Sciatic nerve (tissue), 2 donors: ENCODE measurements around the gene FBXO34. TPM values are rescaled to one million over a fixed set of nuclear protein-coding genes. Genes with fewer than 3 reads are reported as not detected.

Source experiments
- ATAC-seq: fragments of 200-7000 bp; cut with Tn5 transposase; one replicate; pipeline ENCODE4 v1.9.1; 2020; ENCODE audit warnings: mild to moderate bottlenecking, moderate library complexity
- DNase-seq: peaks from one replicate; pipeline ENCODE4 v3.0.0-alpha.2; 2020; ENCODE audit warnings: low spot score
- intact Hi-C: fragments of 100-400 bp; cut with DNase I; formaldehyde crosslinking; loops from one replicate; pipeline ENCODE4 v1.14.2; 2022
- total RNA-seq: library from RNA; stranded (reverse); fragmentation: NEBNext Ultra II Directional; extraction: Animal tissue kit (Norgen Biotek cat#: 25700); gene quantifications from one replicate; pipeline ENCODE4 v1.2.1, GENCODE V29; 2021
- donor health status: DM: no; HTN: no; CAD: no.
- donor health status: DM: no; HTN: no; CAD: no.

Gene FBXO34
- total RNA-seq, 1 donor from 2014 or later = 20.0 TPM

DNA sequence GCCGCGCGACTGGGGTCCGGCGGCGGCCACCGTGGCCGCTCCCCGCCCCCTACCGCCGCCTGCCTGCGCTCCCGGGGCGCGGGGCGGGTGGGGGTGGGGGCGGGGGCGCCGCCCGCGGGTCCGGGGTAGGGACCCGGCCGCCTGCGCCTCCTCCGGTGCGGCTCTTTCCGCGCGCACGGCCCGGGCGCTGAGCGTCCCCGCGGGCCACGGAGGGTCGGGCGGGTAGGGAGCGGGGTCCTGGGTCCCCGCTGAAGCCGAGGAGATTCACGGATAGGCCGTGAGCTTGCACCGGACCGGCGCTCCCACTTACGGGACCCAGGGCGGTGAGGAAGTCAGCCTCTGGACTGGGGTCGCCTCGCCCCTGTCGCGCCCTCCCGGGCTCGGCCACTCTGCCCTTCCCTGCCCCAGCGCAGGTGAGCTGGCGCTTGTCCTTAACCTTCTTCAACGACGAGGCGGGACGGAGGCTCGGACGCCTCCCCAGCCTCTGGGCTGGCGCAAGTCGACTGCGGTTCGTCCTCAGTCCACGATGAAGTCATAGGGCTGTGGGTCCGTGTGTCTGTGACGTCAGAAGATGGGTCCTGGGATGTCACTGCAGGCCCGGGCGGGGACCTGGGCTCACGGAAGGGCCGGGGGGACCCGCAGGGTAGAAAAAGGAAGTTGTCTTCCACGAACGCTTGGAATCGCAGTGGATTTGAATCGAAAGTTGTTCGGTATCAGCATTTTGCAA, 514 bp downstream of the FBXO34 start:
- ATAC-seq = peak; percentile 85
- intact Hi-C loops = no loop called here

DNA sequence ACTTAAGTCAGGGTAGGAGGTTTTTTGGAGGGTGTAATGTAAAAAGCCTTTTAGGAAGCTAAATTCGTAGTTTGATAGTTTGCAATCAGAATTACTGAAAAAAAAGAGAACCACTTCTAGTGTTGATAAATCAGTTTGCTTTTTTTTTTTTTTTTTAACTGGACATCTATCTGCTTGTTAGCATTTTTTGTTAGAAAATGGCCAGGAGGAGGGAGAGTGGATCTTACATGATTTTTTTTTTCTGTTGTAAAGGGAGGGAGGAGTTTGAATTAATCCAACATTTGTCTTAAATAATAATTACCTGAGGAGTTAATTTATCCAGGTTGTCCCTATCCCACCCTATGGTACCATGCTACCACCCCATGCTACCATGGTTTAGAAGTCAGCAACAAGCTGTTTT, 1.2 kb downstream of the FBXO34 start:
- ATAC-seq (no peak), DNase-seq (no peak)
- intact Hi-C loops = no loop called here

More for the DNA sequence above, 514 bp downstream of the FBXO34 start:
- DNase-seq = peak; percentile 77

DNA sequence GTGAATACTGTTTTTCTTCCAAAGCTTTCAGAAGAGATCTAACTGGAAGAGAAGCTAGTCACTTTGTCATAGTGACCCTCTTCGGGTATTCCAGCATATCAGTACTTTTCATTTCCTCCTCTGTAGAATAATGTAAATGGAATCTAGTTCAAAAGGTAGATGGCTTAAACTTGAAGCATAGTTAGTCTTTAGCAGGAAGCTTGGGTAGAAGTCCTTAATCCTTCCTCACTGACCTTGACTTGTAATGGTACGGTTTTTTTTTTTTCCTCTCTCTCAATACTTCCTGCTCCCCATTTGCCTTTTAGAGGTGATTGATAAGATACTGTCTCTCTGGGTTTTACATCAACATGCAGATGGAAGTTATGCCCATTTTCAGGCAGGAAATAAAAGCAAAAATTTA, 1.7 kb downstream of the FBXO34 start:
- no peak for DNase-seq
- intact Hi-C loops = no loop called here
- no peak for ATAC-seq

DNA sequence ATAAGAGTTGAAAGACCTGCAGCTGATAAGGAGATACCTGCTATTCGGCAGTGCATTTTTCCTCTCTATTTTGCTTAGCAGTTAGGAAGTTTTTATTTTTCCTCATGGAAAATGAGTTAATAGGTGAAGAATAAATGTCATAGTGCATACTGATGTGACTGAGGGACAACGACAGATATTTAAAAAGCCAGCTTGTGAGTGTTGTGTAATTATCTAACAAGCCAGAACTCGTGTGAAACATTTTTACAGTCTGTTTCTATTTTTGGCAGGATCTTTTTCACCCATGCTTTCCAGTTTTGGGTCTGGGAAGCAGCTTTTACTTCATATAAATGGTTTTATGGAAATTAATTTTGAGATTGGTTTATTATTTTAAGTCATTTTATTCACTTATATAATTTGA, 2.9 kb downstream of the FBXO34 start:
- DNase-seq (no peak), ATAC-seq (no peak)
- intact Hi-C loops = no loop called here

DNA sequence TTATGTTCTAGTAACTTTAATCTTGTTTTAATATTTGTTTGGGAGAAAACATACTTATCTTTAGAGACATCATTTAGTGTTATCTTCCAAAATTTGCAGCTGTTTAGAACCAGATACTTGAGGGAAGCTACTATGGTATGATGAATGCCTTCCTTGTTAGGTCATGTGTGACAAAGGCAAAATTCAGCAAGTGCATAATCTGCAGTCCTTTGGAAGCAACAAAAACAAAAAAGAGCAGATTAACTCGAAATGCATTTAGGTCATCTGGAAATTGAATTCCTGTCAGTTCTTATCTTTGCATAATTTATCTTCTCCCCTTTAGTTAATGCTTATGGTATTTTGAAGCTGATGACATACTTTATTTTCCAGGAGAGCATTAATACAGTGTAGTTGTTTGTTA, 3.5 kb downstream of the FBXO34 start:
- intact Hi-C loops = no loop called here
- ATAC-seq (no peak), DNase-seq (no peak)

DNA sequence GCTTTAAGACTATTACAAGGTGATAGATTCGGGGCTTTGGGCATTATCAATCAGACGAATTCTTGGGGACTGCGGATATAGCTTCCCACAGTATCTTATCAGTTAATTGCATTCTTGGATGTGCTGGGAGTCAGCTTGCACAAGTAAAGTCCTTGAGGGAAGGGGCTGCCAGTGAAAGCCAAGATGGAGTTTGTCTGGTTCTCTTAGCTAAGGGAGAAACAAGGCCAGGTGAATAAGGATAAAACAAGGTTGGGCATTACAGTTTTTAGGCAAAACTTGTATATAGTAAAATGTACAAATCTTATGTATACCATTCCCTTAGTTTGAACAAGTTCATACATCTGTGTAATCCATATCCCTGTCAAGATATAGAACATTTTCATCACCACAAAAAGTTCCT, 5.5 kb downstream of the FBXO34 start:
- DNase-seq (no peak), ATAC-seq (no peak)
- intact Hi-C loops = no loop called here

DNA sequence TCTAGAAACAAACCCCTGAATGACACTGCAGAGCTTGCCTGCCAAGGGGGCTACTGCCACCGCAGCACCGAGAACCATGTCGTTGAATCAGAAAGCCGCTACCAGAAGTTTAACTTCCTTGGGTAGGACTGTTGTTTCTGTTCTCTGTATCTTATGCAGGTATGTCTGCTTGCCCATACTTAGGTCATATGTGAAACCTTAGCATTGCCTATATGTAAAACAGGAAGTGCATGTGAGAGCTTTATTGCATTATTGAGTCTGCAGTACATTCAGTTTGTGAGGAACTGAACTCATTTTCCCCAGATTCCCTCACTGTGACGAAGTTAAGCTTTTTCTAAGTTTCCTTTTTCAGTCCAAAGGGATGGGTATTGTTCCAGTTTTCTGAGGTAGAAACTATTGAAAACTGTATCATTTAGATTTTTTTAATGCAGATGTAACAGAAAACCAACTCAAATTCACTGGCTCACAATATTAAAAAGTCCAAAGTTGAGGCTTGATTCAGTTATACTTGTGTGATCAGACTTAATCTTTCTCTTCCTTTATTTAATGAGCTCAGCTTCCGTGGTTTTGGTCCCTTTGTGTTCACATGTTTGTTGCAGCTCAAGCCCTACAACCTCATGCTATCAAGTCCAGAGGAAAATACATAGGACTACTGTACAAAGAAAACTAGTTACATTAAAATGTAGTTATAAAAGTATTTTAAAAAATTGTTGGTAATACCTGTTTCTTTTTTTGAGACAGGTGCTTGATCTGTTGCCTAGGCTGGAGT, 6.9 kb downstream of the FBXO34 start:
- intact Hi-C loops = no loop called here
- DNase-seq (no peak), ATAC-seq (no peak)

DNA sequence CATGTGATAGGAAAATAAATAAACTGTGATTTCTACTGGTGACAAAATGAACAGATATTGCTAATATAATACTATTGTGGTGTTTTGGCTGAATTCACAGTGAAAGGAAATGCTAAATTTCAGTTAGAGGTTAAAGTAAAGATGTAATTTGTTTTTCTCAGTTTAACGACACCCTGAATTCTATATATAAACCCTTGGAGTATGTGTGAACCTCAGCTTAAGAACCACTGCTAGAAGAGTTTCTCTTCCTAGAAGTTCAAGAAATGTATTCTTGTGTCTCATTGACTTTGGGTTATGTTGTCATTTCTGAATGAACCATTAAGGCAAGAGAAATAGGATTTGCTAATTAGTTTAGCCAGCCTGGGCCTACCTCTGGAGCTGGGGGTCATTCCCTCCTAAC, 8.2 kb downstream of the FBXO34 start:
- ATAC-seq = no peak
- intact Hi-C loops = no loop called here
- no peak for DNase-seq

DNA sequence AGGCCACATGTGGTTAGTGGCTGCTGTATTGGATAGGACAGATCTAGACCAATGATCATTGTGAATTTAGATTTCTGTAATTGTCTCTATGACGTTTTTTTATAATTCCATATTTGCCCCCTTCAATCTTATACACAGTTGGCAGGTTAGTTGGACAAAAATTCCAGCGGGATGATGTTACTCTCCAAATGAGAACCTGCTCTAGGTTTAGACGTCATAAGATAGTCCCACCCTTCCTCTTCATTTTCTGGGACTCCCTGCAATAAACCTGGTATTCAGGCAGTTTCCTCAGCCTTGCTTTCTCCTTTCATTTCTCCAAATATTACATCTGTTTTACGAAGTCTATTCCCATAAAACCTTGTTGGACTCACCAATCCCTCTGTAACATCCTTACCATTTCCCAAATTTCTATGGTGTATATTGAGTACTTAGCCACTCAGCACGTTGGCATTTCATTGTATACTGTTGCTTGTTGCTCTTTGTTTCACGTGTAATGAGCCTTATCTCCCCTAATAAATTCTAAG, 10.2 kb downstream of the FBXO34 start:
- intact Hi-C loops = no loop called here
- ATAC-seq (no peak), DNase-seq (no peak)

DNA sequence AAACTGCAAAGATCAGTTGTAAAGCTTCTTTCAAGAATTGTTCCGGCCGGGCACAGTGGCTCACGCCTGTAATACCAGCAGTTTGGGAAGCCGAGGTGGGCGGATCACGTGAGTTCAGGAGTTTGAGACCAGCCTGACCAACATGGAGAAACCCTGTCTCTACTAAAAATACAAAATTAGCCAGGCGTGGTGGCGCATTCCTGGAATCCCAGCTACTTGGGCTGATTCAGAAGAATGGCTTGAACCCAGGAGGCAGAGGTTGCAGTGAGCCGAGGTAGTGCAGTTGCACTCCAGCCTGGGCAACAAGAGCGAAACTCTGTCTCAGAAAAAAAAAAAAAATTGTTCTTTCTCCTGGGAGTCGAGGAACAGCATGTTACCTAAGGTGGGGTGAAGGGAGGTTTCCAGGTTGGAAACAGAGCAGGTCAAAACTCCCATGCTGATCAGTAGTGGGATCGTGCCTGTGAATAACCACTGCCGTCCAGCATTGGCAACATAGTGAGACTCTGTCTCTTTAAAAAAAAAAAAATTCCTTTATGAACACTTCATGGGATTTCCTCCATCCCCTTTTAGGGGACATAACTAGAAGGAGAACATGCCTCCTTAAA, 13.9 kb downstream of the FBXO34 start:
- no peak for DNase-seq
- no peak for ATAC-seq

DNA sequence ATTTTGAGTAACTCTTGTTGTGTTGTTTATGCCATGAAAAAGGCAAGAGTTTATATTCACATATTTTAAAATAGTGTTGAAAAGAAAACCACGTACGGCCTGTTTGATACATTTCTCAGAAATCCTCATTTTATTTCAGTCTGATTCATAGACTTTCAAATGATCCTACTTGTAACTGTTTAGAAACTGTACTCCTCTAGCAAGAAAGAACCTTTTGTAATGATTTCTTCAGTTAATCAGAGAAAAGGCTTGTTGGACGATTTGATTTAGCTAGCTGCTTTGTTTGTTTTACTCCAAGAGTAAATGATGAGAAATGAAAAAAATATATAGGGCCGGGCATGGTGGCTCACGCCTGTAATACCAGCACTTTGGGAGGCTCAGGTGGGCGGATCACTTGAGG, 17.2 kb downstream of the FBXO34 start:
- DNase-seq = no peak
- no peak for ATAC-seq
- intact Hi-C loops = no loop called here

More for the DNA sequence above, 13.9 kb downstream of the FBXO34 start:
- intact Hi-C loops = no loop called here

DNA sequence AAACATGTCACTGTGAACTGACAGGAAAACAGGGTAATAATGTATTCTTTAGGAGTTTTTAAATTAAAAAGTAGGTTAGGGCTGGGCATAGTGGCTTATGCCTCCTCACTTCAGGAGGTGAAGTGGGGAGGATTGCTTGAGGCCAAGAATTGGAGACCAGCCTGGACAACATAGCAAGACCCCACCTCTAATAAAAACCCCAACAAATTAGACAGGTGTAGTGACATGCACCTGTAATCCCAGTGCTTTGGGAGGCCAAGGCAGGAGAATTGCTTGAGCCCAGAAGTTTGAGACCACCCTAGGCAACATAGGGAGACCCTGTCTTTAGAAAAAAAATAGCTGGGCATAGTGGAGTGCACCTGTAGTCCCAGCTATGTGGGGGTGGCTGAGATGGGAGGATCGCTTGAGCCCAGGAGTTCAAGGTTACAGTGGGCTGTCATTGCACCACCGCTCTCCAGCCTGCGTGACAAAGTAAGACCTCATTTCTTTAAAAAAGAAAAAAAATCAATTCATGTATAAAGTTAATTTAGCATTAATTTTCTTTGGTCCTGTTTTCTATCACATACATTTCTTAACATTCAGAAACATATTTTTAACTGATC, 20.4 kb downstream of the FBXO34 start:
- intact Hi-C loops = no loop called here
- DNase-seq (no peak), ATAC-seq (no peak)

DNA sequence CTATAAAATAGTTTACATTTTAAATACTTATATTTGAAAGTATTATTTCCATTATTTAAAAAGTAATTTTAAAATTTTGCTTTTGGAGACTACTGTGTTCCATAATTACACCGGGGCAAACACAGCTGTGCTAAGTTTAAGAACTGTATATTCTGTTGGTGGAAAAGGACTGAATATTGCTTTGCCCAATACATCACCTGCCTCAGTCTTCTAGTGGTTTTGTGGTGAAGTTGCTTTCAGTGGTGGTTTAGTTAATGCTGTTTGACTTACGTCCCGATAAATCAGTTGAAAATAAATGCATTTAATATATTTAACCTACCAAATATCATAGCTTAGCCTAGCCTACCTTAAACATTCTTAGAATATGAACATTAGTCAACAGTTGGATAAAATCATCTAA, 23.4 kb downstream of the FBXO34 start:
- no peak for DNase-seq

DNA sequence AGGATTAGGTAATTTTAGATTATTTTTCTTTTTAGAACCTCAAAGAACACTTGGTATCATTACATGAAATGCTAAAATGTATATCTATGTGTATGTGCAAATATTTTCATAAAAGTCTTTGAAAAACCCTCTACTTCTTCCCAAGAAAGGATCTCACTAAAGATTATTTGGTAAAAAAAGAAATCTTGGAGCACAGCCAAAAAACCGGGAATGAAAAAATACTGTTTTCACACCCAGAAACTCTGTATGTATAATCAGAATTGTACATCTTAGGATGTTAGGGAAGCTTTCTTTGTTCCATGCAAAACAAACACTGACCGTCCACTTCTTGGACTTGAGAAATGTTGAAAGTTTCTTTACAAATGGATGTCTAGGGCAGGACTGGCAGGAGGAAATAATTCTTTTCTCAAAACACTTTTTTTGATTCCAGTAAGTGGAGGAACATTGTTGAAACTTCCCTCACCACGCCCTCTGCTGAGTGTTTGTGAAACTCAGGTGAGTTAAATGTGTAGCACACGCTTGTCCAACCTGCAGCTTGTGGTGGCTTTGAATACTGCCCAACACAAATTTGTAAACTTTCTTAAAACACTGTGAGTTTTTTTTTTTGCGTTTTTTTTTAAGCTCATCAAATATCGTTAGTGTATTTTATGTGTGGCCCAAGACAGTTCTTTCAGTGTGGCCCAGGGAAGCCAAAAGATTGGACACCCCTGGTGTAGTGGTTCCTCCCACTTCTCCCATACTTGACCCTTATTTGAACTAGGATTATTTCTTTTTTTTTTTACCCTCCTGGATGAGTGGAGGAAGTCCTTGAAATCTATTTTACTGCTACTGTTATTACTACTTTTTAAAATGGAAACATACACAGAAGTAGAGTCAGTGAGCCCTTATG, 26.6 kb downstream of the FBXO34 start:
- ATAC-seq (no peak), DNase-seq (no peak)
- intact Hi-C loops = no loop called here

More for the DNA sequence above, 23.4 kb downstream of the FBXO34 start:
- no peak for ATAC-seq
- intact Hi-C loops = no loop called here

DNA sequence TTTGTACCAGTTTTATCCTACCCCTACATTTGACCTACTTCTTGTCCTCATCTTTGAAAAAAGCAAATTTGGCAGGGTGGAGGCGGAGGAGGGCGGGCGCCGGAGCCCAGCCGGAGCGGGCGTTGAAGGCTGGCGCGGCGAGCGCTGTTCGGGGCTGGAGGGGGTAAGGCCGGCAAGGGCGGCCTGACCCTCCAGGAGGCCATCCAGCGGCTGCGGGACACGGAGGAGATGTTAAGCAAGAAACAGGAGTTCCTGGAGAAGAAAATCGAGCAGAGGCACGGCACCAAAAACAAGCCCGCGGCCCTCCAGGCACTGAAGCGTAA, 27.2 kb downstream of the FBXO34 start:
- DNase-seq (no peak), ATAC-seq (no peak)
- intact Hi-C loops = no loop called here

DNA sequence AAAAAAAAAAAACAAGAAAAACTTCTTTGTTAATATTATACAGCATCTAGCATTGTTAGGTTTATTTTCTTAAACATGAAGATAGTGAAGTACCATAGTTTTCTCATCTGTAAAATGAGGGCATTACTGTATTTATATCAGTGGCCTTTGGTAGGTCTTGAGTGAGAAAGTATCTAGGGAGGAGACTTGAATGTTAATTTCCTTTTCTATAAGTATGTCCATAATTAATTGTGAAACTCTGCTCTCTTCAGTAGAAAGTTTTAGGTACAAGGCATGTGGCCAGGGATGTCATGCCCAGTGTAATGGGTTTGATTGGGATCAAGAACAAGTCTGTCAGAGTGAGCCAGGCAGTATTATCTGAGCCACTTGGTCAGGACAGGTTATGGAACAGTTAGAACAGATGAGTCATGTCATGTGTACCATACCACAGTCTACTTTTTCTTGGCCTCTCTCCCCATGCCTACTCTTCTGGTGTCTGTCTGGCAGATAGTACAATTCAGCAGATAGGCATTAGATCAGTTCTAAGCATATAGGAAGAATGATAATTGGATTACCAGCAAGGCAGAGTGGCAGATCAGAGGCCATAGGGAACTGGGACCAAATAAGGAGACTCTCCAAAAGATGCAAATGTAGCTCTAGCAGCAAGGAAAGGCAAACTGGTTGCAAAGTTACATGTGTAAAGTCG, 30.4 kb downstream of the FBXO34 start:
- intact Hi-C loops = no loop called here

DNA sequence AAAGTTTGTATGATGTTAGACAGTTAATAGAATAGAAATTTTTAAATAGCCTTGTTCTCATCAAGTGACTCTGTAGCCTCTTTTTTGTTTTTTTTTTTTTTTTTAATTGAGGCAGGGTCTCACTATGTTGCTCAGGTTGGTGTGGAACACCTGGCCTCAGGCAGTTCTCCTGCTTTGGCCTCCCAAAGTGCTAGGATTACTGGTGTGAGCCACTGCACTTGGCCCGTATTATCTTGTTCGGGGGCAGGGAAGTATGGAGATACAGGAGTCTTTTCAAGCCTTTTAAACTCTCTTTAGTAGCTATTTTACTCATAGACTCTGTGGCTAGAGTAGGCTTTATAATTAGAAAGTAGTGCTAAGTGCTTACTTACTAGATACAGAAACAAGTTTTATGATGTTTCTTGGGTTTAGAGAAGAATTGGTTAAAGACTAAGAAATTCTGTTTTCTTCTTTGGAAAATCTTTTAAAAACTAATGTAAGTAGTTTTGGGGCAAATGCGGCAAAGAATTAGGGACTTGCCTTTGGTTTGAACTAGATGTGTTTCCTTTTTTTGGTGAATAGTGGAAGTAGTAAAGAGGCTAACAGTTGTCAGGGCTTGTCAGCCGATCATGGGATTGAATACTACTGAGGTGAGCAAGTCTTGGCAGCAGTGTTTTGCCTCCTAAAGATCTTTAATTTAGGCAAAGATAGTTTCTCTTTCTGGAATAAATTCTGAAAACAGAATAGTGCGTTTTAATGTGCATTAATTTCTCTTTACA, 31.3 kb downstream of the FBXO34 start:
- DNase-seq (no peak), ATAC-seq (no peak)
- intact Hi-C loops = no loop called here

More for the DNA sequence above, 30.4 kb downstream of the FBXO34 start:
- ATAC-seq = no peak
- no peak for DNase-seq

DNA sequence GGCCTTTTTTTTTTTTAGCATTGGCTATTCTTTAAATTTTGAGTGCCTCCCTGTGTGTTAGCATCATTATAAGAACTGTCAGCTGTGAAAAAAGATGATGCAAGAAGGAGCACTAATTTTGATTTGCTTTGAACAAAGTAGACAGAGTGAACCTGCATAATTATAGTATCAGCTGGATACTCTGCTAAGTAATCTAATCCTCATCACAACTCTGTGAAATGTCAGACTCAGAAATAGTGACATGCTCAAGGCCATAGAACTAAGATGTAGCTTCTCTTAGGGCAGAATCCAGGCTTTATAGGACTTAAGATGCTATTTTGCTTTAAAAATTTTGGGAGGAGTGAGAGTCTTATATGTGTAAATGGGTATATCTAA, 31.9 kb downstream of the FBXO34 start:
- intact Hi-C loops = no loop called here

More for the DNA sequence above, 31.9 kb downstream of the FBXO34 start:
- ATAC-seq (no peak), DNase-seq (no peak)
